ENCODE data around the gene RNF32. TPM values are rescaled to one million over a fixed set of nuclear protein-coding genes. Genes with fewer than 3 reads are reported as not detected.
"Not testable (repeated sequence)": the region's sequence is repeated elsewhere in the genome, so short reads cannot be mapped to it uniquely, and the experiment has no call there.

Gene RNF32
- total RNA-seq, 3 donors from 2014 or later (not counting 1 experiment from before 2014, with no cell fraction given), result 0.80 TPM; not detected in 2

GRCh38 chr7:156691764-156692163, 51.2 kb downstream of the RNF32 start:
- Mint-ChIP-seq H3K4me1 (peaks cover 7 to 9% of the 10 kb centered on the region in 2 donors), H3K9me3 (peaks cover 7% of the 10 kb centered on the region in 2 donors), H3K27me3 (ENCODE audit: low read depth in 2 of 2) (no peaks in the 10 kb centered on the region), H3K36me3 (peaks cover 20% of the 10 kb centered on the region), H3K4me3 (no peak overlapping the region), H3K27ac (no peak overlapping the region)
- no peaks in the 10 kb centered on the region for H3K36me3 ChIP-seq (ENCODE audit: control insufficient read depth, insufficient read depth, low read length)
- no peak for TF ChIP-seq CTCF (IDR thresholded peaks at IDR 0.05)
- no peak overlapping the region for H3K27ac ChIP-seq (ENCODE audit: low read length)
- peaks cover 3% of the 10 kb centered on the region for H3K9me3 ChIP-seq (ENCODE audit: control insufficient read depth, insufficient read depth, low read length)
- intact Hi-C loops (cut with micrococcal nuclease), result no loop called here
- ATAC-seq (no peak), DNase-seq (no peak)
- no peaks in the 10 kb centered on the region for H3K4me1 ChIP-seq (ENCODE audit: control insufficient read depth, insufficient read depth, low read length)
- 97% methylated on average over 5 of the region's 5 CpGs for WGBS (ENCODE audit: insufficient coverage)
- H3K4me3 ChIP-seq (ENCODE audit: low read length), result no peak overlapping the region
- no peaks in the 10 kb centered on the region for H3K27me3 ChIP-seq (ENCODE audit: control insufficient read depth, insufficient read depth, low read length)

GRCh38 chr7:156692849-156693248, 52.3 kb downstream of the RNF32 start:
- peaks cover 11% of the 10 kb centered on the region for H3K9me3 ChIP-seq (ENCODE audit: control insufficient read depth, insufficient read depth, low read length)
- Mint-ChIP-seq H3K27ac (no peak overlapping the region), H3K27me3 (ENCODE audit: low read depth in 2 of 2) (no peaks in the 10 kb centered on the region), H3K4me1 (peaks cover 7 to 9% of the 10 kb centered on the region in 2 donors), H3K9me3 (peaks cover 8 to 9% of the 10 kb centered on the region in 2 donors), H3K4me3 (no peak overlapping the region), H3K36me3 (peaks cover 24% of the 10 kb centered on the region)
- DNase-seq, result no peak
- H3K27ac ChIP-seq (ENCODE audit: low read length), result no peak overlapping the region
- H3K4me3 ChIP-seq (ENCODE audit: low read length), result no peak overlapping the region
- ATAC-seq, result no peak
- intact Hi-C loops (cut with micrococcal nuclease), result no loop called here
- no peaks in the 10 kb centered on the region for H3K36me3 ChIP-seq (ENCODE audit: control insufficient read depth, insufficient read depth, low read length)
- H3K27me3 ChIP-seq (ENCODE audit: control insufficient read depth, insufficient read depth, low read length), result no peaks in the 10 kb centered on the region
- TF ChIP-seq CTCF (IDR thresholded peaks at IDR 0.05), result no peak
- no peaks in the 10 kb centered on the region for H3K4me1 ChIP-seq (ENCODE audit: control insufficient read depth, insufficient read depth, low read length)
- no CpG with 5 or more reads among the region's 1 CpG for WGBS (ENCODE audit: insufficient coverage)

GRCh38 chr7:156693627-156694026, 53.1 kb downstream of the RNF32 start:
- peaks cover 24% of the 10 kb centered on the region for H3K36me3 Mint-ChIP-seq
- H3K27ac Mint-ChIP-seq, result no peak overlapping the region

GRCh38 chr7:156697283-156697682, 56.7 kb downstream of the RNF32 start:
- H3K4me3 Mint-ChIP-seq; H3K27ac Mint-ChIP-seq; DNase-seq; H3K27me3 ChIP-seq (ENCODE audit: control insufficient read depth, insufficient read depth, low read length); H3K27ac ChIP-seq (ENCODE audit: low read length); ATAC-seq; H3K27me3 Mint-ChIP-seq (ENCODE audit: low read depth in 2 of 2); H3K4me3 ChIP-seq (ENCODE audit: low read length); H3K36me3 ChIP-seq (ENCODE audit: control insufficient read depth, insufficient read depth, low read length); intact Hi-C loops (cut with micrococcal nuclease); H3K4me1 Mint-ChIP-seq; H3K4me1 ChIP-seq (ENCODE audit: control insufficient read depth, insufficient read depth, low read length): not testable (repeated sequence)
- peaks cover 24% of the 10 kb centered on the region for H3K36me3 Mint-ChIP-seq
- H3K9me3 Mint-ChIP-seq, result peaks cover 8 to 15% of the 10 kb centered on the region in 2 donors
- peaks cover 18% of the 10 kb centered on the region for H3K9me3 ChIP-seq (ENCODE audit: control insufficient read depth, insufficient read depth, low read length)
- WGBS (ENCODE audit: insufficient coverage), result 94% methylated on average over 9 of the region's 9 CpGs

More at GRCh38 chr7:156693627-156694026, 53.1 kb downstream of the RNF32 start:
- Histone ChIP-seq H3K9me3 (ENCODE audit: control insufficient read depth, insufficient read depth, low read length) (peaks cover 18% of the 10 kb centered on the region), H3K27ac (ENCODE audit: low read length) (no peak overlapping the region), H3K27me3 (ENCODE audit: control insufficient read depth, insufficient read depth, low read length) (no peaks in the 10 kb centered on the region), H3K36me3 (ENCODE audit: control insufficient read depth, insufficient read depth, low read length) (no peaks in the 10 kb centered on the region), H3K4me3 (ENCODE audit: low read length) (no peak overlapping the region), H3K4me1 (ENCODE audit: control insufficient read depth, insufficient read depth, low read length) (no peaks in the 10 kb centered on the region)
- WGBS (ENCODE audit: insufficient coverage), result 79% methylated on average over 1 of the region's 3 CpGs
- no peak for TF ChIP-seq CTCF (IDR thresholded peaks at IDR 0.05)
- H3K4me1 Mint-ChIP-seq, result peaks cover 7 to 9% of the 10 kb centered on the region in 2 donors
- no peaks in the 10 kb centered on the region for H3K27me3 Mint-ChIP-seq (ENCODE audit: low read depth in 2 of 2)
- no peak for DNase-seq
- H3K9me3 Mint-ChIP-seq, result peaks cover 8 to 9% of the 10 kb centered on the region in 2 donors
- intact Hi-C loops (cut with micrococcal nuclease), result no loop called here
- H3K4me3 Mint-ChIP-seq, result no peak overlapping the region
- no peak for ATAC-seq

- peaks cover 18% of the 10 kb centered on the region for H3K9me3 ChIP-seq (ENCODE audit: control insufficient read depth, insufficient read depth, low read length)
- H3K9me3 Mint-ChIP-seq, result peaks cover 6 to 11% of the 10 kb centered on the region in 2 donors
- ATAC-seq; H3K27ac ChIP-seq (ENCODE audit: low read length); H3K4me3 Mint-ChIP-seq; intact Hi-C loops (cut with micrococcal nuclease); H3K4me1 ChIP-seq (ENCODE audit: control insufficient read depth, insufficient read depth, low read length); H3K27me3 ChIP-seq (ENCODE audit: control insufficient read depth, insufficient read depth, low read length); H3K4me3 ChIP-seq (ENCODE audit: low read length); H3K27me3 Mint-ChIP-seq (ENCODE audit: low read depth in 2 of 2); DNase-seq; H3K36me3 ChIP-seq (ENCODE audit: control insufficient read depth, insufficient read depth, low read length); H3K27ac Mint-ChIP-seq: not testable (repeated sequence)
- WGBS (ENCODE audit: insufficient coverage), result 97% methylated on average over 4 of the region's 4 CpGs
- H3K4me1 Mint-ChIP-seq, result peaks cover 0 to 13% of the 10 kb centered on the region in 2 donors
- peaks cover 16% of the 10 kb centered on the region for H3K36me3 Mint-ChIP-seq
Observed at GRCh38 chr7:156698512-156698911, 57.9 kb downstream of the RNF32 start.

- no CpG with 5 or more reads among the region's 1 CpG for WGBS (ENCODE audit: insufficient coverage)
- intact Hi-C loops (cut with micrococcal nuclease); H3K36me3 Mint-ChIP-seq; H3K27me3 ChIP-seq (ENCODE audit: control insufficient read depth, insufficient read depth, low read length); H3K27ac ChIP-seq (ENCODE audit: low read length); H3K4me3 ChIP-seq (ENCODE audit: low read length); H3K27ac Mint-ChIP-seq; H3K36me3 ChIP-seq (ENCODE audit: control insufficient read depth, insufficient read depth, low read length); H3K27me3 Mint-ChIP-seq (ENCODE audit: low read depth in 2 of 2); DNase-seq; H3K4me1 ChIP-seq (ENCODE audit: control insufficient read depth, insufficient read depth, low read length); H3K4me3 Mint-ChIP-seq; ATAC-seq: not testable (repeated sequence)
- H3K9me3 ChIP-seq (ENCODE audit: control insufficient read depth, insufficient read depth, low read length), result peaks cover 15% of the 10 kb centered on the region
- Mint-ChIP-seq H3K9me3 (peaks cover under 1 to 11% of the 10 kb centered on the region in 2 donors), H3K4me1 (peaks cover 10 to 22% of the 10 kb centered on the region in 2 donors)
Observed at GRCh38 chr7:156701787-156702186, 61.2 kb downstream of the RNF32 start.
